HG03139 (cell line): Measurements from ENCODE around the gene GPR17.

Experiments used
- ATAC-seq: cut with Tn5 transposase; IDR thresholded peaks from one replicate; pipeline ENCODE4 v1.9.1; 2021; ENCODE audit not compliant: unreplicated experiment

The GPR17 gene

DNA sequence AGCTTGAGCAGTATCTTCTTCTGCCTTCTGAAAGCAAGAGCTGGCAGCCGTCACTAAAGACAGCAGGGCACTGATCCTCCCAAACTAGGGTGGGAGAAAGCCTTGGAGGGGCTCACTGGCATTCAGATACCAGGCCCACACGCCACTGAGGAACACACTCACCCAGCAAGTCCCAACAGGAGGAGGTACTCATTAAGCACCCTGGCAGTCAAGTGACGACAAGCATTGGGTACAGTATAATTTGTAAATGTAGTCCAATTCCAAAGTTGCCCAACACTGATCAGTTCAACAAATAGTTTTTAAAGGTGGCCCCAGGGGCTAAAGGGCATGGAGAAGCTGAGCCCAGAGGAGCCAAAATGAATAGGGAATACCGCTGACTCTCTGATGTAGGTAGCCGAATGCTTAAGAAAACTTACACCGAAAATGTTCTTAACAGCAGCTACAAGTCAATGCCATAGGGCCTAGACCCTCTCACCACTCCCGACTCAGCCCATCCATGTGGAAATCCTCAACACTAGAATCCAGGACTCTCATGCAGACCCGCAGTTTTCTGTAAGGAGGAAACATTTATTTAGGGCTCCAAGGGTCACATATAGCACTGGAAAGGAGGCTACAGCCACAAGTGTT lies 19.4 kb downstream of the GPR17 start:
- ATAC-seq, result no peak

DNA sequence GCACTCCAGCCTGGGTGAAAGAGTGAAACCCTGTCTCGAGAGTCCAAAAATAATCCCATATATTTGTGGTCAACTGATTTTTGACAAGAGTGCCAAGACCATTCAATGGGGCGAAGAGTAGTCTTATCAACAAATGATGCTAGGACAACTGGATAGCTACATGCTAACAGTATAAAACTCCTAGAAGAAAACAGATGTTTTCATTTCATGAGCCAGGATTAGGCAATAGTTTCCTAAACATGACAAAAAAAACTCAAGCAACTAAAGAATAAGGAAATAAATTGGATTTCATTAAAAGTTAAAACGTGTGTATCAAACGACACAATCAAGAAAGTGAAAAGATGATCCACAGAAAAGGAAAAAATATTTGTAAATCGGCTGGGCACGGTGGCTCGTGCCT lies 23.1 kb downstream of the GPR17 start:
- ATAC-seq, result no peak

DNA sequence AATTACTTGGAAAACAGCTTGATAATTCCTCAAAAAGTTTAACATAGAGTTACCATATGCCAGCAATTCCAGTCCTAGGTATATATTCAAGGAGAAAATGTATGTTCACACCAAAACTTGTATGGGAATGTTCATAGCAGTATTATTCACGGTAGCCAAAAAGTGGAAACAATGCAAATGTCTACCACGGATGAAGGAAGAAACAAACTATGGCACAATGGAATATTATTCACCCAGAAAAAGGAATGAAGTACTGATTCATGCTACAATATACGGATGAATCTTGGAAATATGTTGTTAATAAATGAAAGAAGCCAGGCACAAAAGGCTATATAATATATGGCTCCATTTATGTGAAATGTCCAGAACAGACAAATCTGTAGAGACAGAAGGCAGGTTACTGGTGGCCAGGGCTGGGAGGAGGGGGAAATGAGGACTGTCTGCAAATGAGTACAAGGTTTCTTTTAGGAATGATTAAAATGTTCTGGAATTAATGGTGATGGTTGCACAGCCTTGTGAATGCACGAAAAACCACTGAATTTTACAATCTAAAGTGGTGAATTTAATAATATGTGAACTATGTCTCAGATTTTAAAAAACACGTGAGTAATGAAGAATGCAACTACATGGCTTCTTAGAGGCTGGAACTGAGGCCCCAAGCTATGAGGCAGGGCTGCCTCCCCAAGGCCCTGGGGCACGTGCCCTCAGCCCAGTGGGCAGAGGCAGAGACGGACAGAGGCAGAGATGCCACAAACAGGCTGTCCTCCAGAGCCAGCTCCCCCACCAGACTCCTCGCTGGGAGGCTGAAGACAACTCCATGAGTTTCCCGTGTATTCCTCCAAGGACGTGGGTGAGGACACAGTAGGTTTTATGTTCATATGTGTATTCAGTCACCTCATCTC lies 24.4 kb downstream of the GPR17 start:
- ATAC-seq, result no peak

DNA sequence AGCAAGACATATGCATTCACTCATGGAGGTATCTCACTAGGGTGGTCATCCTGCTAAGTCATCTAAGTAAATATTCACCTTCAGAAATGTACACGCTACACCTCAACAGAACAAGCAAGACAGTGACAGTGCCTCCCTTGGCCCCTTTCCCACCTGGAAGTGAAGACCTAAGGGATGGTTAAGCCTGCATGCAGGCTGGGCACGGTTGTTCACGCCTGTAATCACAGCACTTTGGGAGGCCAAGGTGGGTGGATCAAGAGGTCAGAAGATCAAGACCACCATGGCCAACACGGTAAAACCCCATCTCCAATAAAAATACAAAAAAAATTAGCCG lies 25.0 kb downstream of the GPR17 start:
- ATAC-seq, result no peak

DNA sequence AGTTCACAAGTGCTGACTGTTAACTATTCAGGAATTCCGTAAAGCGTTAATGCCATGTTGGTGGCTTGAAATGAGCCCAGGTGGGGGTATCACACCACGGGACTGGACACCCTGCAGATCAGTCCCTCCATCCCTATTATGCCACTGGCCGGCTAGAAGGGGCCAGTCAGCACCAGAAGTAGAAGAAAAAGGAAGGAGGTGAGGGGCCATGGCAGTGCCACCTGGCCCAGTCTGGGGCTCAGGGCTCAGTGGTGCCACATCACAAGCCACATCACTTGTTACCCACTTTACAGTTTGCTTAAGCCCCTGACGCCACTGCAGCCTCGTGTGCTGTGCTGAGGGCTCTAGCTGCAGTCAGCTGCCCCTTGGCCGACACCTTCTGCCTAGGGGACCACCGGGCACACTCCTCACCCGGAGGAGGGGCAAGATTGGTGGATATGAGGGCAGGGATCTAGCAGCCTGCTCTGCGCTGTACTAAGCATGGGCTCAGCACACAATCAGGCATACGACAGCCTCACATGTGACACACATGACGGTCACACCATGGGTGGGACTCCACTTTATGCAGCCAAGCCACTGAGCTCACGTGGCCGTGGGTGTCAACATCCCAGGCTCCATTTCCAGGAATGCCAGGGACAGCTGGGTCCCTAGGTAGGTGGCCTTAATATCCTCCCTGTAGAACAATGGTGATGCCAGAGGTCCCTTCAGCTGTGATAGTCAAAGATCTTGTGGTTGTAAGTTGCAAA lies 25.8 kb downstream of the GPR17 start:
- no peak for ATAC-seq

GRCh38 chr2:127672341-127673224 lies 26.6 kb downstream of the GPR17 start:
- ATAC-seq, result no peak

GRCh38 chr2:127673291-127674069 lies 27.5 kb downstream of the GPR17 start:
- ATAC-seq, result no peak

GRCh38 chr2:127674241-127675209 lies 28.6 kb downstream of the GPR17 start:
- no peak for ATAC-seq

GRCh38 chr2:127675331-127676261 lies 29.6 kb downstream of the GPR17 start, which contains the start of gene LIMS2:
Gene LIMS2 (minus strand): TSS chr2:127675530. CDS start chr2:127675024, 506 bp downstream.
- ATAC-seq, result no peak

- no peak for ATAC-seq
Observed at GRCh38 chr2:127676906-127677305, 31.0 kb downstream of the GPR17 start.

DNA sequence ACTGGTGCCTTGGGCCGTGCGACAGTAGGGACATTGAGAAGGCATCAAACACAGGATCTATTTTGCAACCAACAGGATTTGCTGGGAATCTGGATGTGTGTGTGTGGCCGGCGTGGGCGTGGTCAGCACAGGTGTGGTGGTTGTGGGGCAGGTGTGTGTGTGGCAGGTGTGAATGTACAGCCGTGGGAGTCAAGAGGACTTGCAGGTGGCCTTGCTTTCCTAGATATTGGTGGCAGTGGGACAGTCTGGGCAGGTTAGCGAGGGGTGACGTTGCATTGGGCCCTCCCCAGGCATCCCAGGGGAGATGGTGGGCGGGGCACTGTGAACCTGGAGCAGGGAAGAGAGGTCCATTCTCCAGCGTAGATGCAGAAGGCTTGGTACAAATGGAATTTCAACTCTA lies 32.6 kb downstream of the GPR17 start:
- no peak for ATAC-seq

DNA sequence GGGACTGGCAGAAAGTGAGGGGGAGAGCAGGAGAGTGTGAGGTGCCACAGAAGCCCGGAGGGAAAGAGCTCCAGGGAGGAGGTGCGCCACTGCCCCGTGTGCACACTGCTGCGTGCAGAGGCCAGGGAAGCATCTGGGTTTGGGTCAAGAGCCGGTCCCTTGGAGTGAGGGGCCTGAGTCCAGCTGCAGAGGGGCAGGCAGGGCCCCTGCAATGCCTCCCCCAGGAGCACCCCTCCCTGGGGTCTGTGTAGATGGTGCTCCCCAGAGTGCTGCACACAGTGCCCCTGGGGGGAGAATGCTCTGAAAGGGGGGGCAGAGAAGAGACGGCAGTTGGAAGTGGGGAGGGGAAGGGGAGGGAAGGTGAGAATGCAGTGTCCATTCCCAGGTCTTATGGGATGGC lies 33.0 kb downstream of the GPR17 start:
- ATAC-seq, result no peak

- no peak for ATAC-seq
Observed at GRCh38 chr2:127679680-127680361, 33.9 kb downstream of the GPR17 start.

- ATAC-seq, result no peak
Observed at GRCh38 chr2:127680706-127681287, 34.8 kb downstream of the GPR17 start.

GRCh38 chr2:127681288-127681804 lies 35.4 kb downstream of the GPR17 start:
- ATAC-seq, result no peak

- ATAC-seq, result no peak
Observed at GRCh38 chr2:127681976-127682857, 36.3 kb downstream of the GPR17 start.
